Nucleus accumbens (tissue), 56 donors: ENCODE data around the gene RIPOR2.
A peak's percentile ranks its signal among the peaks of the same experiment; 100 is the strongest.

Experiments
- DNase-seq, 56 donors: peaks; one replicate each; lab custom pipeline; 2025; lab: John Stamatoyannopoulos, UW

RIPOR2 gene

DNA sequence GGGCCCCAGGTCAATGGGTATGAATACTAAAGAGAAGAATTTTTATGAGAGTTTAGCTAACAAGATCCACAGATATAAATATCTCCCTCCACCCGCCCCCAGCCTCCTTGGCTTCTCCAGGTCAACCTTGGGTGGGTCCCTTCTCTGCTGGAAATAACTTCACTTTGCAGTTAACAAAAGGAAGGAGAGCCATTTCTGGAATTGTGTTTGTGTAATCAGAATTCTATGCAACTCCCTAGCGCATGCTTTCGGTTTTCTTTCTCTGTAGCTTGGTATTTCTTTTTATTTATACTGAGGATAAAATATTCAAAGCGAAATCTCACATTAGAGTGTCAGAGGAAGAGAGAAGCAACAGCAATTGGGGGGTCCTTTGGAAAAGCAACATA, 27.1 kb downstream of the RIPOR2 start:
- DNase-seq: no peak

DNA sequence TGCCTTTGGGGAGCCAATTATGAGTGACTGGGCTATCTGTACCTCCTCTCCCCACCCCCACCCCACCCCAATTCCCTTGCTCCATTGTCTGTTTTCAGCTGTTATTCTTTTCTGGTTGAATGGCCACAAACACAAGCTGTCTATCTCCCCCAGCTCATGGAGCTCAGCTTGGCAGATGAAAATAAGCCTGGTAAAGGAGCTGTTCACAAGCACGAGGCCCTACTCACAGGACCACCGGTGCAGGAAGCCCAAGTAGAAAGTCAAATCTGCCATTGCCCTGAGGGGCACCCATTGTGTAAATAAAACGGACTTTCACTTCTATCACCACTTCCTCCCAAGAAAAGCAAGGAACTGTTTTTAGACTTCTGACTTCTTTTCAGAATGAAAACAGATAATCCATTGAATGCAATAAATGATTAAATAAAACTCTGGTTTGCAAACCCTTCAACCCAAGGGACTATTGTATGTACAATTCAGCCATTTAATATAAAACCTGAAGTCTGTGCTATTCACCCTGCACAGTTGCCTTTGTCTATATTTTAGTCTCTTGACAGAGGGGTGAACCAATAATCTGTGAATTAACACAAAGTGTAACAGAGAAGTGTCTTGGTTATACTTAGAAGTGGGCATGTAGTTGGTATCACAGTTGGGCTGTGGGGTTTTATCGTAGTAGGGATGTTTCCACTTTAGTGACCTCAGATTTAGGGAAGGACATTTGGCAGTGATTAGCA, 27.7 kb downstream of the RIPOR2 start:
- peak in 1 of 56 donors; percentile 3 for DNase-seq

DNA sequence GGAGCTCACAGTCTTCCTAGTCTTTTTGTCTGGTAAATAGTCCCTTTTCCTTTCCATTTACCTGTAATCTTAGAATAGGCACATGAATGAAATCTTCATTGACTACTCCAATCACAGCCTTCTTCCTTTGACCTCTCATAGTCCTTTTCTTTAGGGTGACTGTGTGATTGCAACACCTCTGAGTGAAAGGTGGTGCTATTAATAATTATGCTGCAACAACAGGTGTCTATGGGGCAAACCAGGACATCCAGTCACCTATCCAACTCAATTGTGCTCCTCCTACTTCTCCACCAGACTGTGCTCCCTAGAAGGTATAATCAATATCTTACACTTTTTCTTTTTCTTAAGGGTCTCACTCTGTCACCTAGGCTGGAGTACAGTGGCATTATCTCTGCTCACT, 29.4 kb downstream of the RIPOR2 start:
- no peak for DNase-seq

DNA sequence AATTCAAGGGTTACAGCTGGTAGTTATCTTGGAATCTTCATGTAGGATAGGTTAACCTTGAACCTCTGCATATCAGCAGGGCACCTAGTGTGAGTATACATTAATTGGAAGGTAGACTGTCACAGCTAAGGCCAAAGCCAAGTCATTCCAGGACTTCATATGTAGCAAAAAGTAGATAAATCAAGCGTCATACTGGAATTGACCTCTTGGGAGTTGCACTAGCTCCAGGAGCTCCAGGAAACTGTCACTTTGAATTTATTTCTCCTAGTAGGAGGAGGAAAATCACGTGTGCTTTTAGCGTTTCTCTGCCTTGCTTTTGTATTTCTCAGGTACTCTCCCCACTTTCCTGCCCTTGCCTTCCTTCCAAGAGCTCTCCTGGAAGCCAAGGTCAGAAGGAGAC, 30.3 kb downstream of the RIPOR2 start:
- DNase-seq: no peak

DNA sequence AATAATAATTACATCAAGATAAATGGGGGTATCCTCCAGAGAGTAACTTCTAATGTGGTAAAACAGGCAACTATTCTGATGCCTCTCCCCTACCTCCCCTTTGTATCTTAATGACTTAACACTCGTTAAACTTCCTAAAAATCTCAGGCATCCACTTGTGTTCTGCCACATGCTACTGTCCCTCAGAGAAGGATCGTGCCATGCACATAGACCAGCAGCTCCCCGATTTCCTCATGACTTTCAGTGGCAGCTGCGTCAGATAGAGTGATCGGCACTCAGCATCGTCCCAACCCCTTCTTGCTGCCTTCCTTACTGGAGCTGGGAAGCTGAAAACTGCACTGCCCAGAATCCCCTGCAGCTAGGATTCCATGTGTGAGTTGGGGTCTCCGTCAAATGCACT, 32.1 kb downstream of the RIPOR2 start:
- DNase-seq: no peak

DNA sequence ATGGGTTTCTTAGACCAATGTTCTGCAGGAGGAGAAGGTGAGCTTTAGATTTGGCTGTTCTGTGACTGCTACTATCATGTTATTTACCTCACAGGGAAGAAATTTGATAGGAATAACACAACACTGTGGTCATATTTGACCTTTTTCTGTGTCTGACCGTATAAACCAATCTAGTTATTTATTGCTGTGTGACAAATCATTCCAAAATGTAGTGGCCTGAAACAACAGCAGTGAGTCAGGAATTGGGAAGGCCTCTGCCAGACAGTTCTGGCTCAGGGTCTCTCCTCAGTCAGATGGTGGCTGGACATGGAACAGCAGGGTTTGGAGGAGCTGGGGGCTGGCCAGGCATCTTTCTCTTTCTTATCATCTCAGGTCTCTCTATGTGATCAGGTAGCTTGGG, 33.0 kb downstream of the RIPOR2 start:
- no peak for DNase-seq

DNA sequence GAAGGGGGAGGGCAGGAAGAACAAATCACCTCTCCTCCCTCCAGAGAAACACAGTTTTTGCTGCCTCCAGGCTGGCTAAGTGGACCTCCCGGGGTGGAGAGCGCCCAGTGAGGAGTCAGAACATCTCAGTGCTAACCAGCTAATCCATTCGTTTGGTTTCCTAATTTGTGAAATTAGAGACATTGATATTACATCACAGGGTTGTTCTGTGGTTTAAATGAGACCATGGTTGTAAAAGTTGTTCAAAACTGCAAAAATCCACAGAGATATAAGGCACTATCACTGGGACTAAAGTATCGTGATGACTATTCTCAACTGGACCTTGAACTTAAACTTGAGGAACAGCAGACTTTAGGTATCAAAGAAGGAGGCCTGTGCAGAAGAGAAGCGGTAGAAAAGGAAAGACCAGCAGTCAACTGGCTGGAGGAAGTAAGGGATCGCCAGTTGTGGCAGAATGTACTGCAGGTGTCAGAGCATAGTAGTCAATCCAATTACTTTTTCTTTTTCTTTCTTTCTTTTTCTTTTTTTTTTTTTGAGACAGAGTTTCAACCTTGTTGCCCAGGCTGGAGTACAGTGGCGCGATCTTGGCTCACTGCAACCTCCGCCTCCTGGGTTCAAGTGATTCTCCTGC, 33.9 kb downstream of the RIPOR2 start:
- DNase-seq: no peak

DNA sequence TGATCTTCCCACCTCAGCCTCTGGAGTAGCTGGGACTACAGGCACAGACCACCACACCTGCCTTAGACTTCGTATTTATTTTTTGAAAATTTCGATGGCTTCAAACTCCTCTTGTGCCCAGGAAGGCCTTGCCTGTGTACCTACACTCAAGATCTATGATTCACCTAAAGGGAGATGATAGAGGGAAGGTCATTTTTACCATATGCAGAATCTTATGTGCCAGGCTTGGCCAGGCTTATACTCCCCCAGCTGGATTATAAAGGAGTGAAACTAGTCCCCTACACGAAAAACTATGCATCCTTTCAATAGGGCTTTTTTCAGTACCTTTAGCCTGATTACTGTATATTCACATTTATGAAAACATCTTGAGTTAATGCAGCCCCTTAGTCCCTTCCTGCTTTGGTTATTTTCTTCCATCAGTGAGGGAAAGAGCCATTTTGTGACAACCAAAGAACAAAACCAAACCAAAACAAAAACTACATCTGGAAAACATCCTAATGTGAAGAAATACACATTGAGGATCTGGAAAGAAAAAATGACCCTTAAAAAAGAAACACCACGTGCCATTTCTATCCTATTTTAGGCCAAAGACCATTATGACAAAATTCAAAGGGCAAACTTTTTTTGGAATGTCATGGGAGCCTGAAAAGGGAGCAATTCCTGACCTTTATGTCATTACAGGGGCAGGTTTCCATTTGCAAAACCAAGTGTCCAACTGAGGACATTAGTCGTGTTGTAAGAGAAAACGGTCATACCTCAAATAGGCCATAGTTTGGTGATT, 34.7 kb downstream of the RIPOR2 start:
- no peak for DNase-seq

DNA sequence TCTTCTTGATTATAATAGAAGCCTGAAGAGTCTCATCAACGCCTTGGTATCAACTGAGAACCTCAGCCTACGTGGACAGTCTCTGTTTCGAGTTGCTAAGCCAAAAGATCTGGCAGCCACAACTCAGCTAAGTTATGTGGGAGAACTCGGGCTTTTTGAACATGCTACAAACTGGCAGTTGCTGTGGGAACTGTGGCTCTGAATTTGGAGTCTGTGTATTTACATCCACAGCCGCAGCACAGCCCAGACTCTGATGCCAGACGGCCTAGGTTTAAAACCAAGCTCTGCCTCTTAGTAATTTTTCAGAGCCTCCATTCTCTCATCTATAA, 35.8 kb downstream of the RIPOR2 start:
- DNase-seq: peak in 1 of 56 donors; percentile 32

DNA sequence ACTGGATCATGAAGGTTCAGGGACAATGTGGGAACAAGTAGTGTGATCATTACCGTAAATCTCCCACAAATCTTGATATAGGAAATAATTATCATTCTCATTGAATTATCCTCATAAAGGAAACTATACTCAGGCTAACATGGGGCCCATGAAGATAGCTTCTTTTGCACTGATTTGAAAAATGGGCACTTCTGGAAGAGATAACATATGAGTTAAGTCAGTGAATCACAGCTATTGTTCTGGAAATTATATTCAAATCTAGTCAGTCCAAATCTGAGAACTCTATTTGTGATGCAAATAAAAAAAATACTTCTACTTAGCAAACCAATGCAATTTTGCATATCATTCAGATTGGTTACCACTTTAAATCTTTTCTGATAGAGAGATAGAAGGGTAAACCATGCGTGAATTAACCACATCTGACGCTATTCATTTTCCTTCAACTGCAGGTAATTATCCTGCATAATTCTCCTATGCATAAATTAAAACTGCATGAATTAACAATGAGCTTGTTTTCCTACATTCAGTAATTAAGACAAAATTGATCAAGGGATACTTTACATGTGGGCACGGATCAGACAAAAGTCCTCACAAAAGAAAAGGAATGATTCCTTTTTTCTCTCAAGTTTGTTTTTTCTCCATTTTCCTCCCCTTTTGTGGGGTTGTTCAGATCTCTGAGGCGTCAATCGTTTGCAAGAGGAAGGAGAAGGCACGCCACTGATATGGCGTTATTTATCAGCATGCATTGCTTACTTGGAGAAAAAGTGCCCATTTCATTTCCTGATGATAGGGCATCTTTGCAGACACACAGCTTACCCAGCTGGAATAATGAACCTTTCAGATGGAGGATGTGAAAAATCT, 36.4 kb downstream of the RIPOR2 start:
- no peak for DNase-seq

DNA sequence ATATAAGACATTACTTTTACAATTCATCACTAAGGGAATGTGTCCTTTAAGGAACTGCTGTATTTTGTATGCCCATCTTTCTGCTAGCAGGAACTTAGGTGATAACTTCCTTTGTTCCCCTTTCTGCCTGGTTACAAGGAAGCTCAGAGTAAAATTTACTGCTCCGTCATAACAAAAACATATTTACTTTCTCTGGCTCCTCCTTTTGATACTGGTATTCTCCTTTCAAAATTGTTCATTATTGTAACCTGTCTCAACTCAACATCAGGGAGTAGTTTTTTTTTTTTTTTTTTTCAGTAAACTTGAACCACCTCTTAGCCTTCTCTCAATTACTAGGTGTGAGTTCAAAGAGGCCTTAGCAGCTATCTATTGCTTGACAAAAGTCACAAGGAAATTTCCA, 37.1 kb downstream of the RIPOR2 start:
- no peak for DNase-seq

DNA sequence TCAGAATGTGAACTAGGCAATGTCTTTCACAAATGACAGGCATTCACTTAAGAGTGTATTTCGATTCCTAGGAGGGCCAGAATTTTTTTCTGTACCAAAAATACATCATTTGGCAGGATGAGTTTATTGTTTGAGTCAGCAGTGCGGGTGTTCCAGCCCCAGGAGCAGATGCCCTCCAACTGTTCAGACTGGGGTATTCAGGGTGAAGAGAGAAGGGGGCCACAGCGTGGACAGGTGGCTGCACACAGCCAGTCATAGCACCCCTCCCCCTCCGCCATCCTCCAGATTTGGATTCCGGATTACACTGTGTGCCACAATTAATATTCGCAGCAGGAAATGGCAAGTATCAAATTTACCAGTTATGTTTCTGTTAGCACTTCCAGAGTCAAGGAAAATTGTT, 38.6 kb downstream of the RIPOR2 start:
- no peak for DNase-seq

DNA sequence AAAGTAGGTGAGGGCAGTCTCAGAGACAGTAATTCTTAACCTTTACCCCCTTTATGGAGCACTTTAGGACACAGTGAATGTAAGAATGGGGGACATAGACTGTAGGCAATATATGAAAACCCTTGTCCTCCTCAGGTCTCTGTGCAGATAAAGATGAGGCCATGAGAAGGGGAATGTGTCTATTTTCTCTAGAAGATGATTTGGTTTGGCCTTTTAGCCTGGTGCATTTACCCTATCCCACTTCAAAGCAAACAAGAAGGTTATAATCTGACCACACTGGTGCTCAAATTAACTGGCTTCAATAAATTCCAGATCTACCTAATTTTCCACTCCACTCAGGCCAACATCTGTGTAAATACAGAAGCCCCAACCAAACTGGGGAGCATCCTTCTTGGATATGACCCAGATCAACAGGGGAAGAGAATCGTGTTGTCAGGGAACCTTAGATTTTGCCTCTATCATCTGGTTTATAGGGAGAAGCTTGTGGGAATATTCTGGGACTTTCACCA, 42.4 kb downstream of the RIPOR2 start:
- no peak for DNase-seq

DNA sequence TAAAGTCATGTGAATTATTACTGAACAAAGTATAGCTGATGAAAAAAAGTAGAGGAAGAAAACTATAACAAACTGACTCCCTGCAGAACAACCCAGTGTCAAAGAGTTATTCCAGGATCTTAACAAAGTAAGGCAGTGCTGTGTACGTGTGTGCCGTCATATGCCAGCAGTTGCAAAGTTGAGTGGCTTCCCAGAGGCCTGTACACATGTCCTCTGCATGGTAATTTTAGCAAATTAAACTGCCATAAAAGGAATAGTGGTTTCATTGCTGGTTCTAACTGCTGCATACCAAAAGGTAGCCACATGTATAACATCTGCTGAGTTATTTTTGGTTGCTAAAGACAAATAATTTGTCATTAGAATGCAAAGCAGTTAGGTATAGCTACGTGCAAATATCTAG, 44.8 kb downstream of the RIPOR2 start:
- DNase-seq: no peak

DNA sequence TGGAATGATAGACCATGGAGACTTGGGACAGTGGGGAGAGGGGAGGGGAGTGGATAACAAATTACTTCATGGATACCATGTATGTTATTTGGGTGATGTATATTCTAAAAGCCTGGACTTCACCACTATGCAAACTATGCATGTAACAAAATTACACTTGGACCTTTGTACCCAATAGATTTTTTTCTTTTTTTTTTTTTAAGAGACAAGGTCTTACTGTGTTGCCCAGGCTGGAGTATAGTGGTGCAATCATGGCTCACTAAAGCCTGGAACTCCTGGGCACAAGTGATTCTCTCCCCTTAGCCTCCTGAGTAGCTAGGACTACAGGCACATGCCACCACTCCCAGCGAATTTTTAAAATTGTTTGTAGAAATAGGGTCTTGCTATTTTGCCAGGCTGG, 45.3 kb downstream of the RIPOR2 start:
- DNase-seq: no peak

DNA sequence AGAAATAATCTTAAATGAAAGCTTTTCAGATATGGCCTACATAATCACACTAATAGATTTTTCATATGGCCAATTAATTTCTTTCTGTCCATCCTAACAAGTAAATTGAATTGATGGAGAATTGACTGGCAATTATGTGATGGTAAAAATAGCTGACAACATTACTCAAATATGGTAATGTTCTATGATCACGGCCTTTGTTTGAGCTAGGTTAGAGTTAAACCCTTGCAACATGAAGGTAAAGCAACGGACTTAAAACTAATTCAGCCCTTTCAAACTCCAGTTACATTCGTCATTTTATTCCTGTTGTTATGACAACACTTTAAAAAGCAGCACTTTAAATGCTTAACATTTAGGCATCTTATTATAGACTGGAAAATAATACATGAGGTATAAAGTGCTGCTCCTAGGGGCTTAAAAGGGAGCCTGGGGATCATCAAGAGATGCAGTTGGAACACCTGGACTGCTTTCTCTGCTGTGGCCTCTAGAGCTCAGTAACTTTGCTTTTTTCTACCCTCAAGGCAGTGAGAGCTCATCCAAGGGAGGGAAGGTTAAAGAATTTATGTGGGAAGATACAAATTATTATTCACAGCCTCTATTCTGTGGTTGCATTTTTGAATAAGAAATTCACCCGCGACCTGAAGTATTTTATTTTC, 46.9 kb downstream of the RIPOR2 start:
- DNase-seq: no peak

DNA sequence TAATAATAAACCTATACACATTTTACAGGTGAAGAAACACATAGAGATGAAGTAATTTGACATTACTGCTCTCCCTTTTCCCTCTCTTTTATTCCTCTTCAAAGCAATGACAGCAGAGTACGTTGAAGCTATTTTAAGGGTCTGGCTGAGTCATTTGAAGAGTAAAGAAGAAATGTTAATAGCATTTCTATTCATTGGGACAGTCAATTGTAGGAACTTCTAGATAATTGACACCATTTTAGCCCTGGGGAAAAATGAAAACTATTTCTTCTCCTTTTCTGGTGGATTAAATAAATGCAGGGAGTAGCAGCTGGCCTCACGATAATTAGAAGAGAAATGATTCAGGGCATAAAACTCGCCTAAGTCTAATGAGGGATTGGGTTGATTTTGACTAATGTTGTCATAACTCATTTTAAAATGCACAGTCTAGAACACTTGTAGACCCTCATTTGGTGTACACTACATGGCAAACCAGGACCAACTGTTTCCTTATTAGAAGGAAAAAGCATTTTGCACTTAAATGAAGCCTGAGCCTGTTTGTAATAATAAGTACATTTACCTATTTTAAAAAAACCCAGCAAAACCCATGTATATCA, 48.1 kb downstream of the RIPOR2 start:
- DNase-seq: no peak

DNA sequence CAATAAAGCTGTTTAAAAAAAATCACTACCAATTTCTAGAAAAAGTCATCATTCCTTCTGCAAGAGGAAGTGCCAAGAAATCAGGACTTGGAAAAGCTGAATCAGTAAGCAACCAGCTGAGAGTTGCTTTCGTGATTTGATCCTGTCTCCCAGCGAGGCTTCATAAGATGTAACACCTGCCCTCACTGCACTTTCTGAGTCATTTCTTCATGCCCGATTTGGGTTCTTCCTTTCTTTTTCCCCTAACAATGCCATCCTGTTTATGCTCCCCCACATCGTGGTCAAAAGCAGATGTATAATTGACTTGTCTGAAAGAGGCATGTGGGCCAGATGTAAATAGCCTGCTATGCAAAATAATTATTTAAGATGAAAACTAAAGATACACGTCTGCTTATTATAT, 52.1 kb downstream of the RIPOR2 start:
- no peak for DNase-seq

DNA sequence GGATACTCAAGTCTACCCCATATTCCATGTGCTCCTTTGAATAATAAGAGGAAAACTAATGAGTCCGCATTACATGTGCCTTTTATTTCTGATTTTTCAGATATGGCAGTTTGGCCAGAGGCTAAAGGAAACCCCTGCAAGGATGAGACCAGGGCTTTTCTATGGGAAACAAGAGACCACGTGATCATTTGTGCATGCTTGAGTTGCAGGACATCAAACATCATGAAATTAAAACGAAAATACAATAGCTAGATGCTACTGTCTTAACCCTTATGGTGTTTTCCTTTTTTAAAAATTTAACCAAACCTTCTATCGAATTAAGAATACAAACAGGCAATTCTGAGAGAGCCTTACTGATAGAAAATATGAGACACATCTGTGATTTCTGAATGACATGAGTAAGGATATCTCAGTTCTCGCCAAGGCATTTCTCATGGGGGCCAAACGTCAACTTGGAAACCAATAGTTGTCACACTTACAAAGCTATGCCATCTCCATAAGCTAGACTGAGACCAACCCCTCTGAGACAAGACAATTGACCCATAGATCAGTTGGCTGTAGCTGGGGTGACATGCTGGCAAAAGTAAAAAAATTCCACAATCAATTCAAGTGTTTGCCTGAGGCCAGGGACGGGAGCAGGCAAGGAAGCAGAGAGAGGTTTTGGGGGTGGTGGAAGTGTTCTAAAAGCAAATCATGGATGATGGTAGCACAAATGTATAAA, 52.8 kb downstream of the RIPOR2 start:
- no peak for DNase-seq
